ENCODE measurements around the gene LBX2.

LBX2 gene

DNA sequence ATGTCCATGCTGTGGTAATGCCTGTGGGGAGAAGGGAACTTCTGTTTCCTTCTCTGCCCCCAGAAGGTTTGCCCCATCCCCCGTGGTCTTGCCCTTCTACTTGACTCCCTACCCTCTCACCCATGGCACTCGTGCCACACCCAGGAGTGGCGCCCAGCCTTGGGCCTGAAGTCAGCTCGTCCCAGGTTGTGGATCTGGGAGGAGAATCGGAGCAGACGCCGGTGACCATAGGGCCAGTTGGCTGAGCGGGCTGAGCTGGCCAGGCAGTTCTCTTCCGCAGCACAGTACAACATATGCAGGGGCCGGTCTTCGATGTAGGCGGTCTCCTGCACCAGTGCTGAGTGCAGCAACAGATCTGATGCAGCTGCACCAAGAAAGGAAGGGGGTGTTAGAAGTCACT lies 35.0 kb upstream of the LBX2 start:
- no peak for TF ChIP-seq CTCF (IDR thresholded peaks at IDR 0.05)
- Histone ChIP-seq H3K9me3 (no peaks in the 10 kb centered on the region), H3K27me3 (no peaks in the 10 kb centered on the region), H3K4me1 (ENCODE audit: control insufficient read depth in 1 of 2, insufficient read depth in 1 of 2, low read depth in 1 of 2, low read length in 1 of 2) (peaks cover 29 to 32% of the 10 kb centered on the region in 2 experiments), H3K4me3 (ENCODE audit: low read depth in 1 of 2, low read length in 1 of 2) (no peak overlapping the region), H3K27ac (no peak overlapping the region), H3K36me3 (peaks cover 21% of the 10 kb centered on the region)

GRCh38 chr2:74533464-74533863 lies 34.1 kb upstream of the LBX2 start:
- TF ChIP-seq CTCF (IDR thresholded peaks at IDR 0.05): no peak
- Histone ChIP-seq H3K9me3 (no peaks in the 10 kb centered on the region), H3K27me3 (no peaks in the 10 kb centered on the region), H3K36me3 (peaks cover 21% of the 10 kb centered on the region), H3K4me3 (ENCODE audit: low read depth in 1 of 2, low read length in 1 of 2) (no peak overlapping the region), H3K27ac (no peak overlapping the region), H3K4me1 (ENCODE audit: control insufficient read depth in 1 of 2, insufficient read depth in 1 of 2, low read depth in 1 of 2, low read length in 1 of 2) (peaks cover 28 to 31% of the 10 kb centered on the region in 2 experiments)

DNA sequence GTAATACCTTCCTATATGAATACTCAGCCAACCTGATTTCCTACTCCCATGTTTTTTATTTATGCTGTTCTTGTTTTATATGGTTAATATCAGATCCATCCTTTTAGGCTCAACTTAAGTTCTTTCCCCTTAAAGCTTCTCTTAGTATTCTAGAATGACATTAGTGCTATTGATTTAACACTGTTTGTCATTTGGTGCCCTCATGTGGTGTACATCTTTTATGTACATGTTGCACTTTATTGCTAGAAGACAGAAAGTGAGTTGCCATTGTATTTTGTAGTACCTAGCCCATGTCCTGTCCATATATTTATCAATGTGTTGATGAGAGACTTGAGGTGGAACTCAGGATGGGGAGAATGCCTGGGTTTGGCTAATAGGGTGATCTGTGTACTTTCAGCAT lies 32.8 kb upstream of the LBX2 start:
- H3K36me3 ChIP-seq: peaks cover 28% of the 10 kb centered on the region
- no peak overlapping the region for H3K4me3 ChIP-seq (ENCODE audit: low read depth in 1 of 2, low read length in 1 of 2)
- TF ChIP-seq CTCF (IDR thresholded peaks at IDR 0.05): no peak
- peaks cover 32 to 33% of the 10 kb centered on the region in 2 experiments for H3K4me1 ChIP-seq (ENCODE audit: control insufficient read depth in 1 of 2, insufficient read depth in 1 of 2, low read depth in 1 of 2, low read length in 1 of 2)
- H3K27ac ChIP-seq: no peak overlapping the region
- H3K9me3 ChIP-seq: no peaks in the 10 kb centered on the region
- no peaks in the 10 kb centered on the region for H3K27me3 ChIP-seq

DNA sequence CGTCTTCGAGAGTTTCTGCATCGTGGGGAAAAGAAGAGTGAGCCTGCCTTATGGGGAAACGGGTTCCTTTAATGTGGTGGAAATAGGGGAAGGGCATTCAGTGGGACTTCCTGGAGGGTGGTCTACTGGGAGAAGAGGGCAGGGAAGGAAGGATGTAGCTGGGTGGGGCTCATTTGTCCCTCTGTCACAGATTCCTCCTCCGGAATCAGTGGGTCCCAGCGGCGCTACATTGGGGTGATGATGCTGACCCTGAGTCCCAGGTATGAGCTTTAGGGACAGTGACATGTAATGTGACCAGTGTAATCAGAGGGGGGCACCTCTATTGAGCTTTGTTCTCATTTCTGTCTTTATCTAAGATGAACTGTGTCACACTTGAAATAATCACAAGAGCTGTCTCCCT lies 32.3 kb upstream of the LBX2 start:
- Histone ChIP-seq H3K27ac (no peak overlapping the region), H3K4me1 (ENCODE audit: control insufficient read depth in 1 of 2, insufficient read depth in 1 of 2, low read depth in 1 of 2, low read length in 1 of 2) (peaks cover 32 to 33% of the 10 kb centered on the region in 2 experiments), H3K4me3 (ENCODE audit: low read depth in 1 of 2, low read length in 1 of 2) (no peak overlapping the region), H3K9me3 (no peaks in the 10 kb centered on the region), H3K36me3 (peaks cover 33% of the 10 kb centered on the region), H3K27me3 (no peaks in the 10 kb centered on the region)
- TF ChIP-seq CTCF (IDR thresholded peaks at IDR 0.05): no peak

DNA sequence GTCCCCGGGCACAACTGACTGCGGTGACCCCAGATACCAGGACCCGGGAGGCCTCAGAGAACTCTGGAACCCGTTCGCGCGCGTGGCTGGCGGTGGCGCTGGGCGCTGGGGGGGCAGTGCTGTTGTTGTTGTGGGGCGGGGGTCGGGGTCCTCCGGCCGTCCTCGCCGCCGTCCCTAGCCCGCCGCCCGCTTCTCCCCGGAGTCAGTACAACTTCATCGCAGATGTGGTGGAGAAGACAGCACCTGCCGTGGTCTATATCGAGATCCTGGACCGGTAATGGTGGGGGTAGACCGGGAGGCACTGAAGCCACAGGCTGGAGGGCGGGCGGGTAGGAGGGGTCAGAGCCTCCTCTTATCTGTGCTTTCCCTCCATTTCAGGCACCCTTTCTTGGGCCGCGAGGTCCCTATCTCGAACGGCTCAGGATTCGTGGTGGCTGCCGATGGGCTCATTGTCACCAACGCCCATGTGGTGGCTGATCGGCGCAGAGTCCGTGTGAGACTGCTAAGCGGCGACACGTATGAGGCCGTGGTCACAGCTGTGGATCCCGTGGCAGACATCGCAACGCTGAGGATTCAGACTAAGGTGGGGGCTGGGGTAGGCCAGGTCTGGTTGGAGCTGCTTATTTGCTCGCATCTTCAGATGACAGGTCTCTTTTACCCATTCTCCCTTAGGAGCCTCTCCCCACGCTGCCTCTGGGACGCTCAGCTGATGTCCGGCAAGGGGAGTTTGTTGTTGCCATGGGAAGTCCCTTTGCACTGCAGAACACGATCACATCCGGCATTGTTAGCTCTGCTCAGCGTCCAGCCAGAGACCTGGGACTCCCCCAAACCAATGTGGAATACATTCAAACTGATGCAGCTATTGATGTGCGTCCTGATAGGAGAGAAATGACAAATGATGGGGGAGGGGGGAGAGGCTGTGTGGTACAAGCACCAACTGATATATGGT lies 31.1 kb upstream of the LBX2 start:
- peaks cover 32 to 33% of the 10 kb centered on the region in 2 experiments for H3K4me1 ChIP-seq (ENCODE audit: control insufficient read depth in 1 of 2, insufficient read depth in 1 of 2, low read depth in 1 of 2, low read length in 1 of 2)
- peaks cover 45% of the 10 kb centered on the region for H3K36me3 ChIP-seq
- H3K27ac ChIP-seq: peak overlapping the region; percentile 94
- H3K27me3 ChIP-seq: no peaks in the 10 kb centered on the region
- H3K4me3 ChIP-seq (ENCODE audit: low read depth in 1 of 2, low read length in 1 of 2): peak overlapping the region; percentile 74 to 97
- no peaks in the 10 kb centered on the region for H3K9me3 ChIP-seq
- no peak for TF ChIP-seq CTCF (IDR thresholded peaks at IDR 0.05)
